ENCODE data around the gene COL6A3.
"Not testable (repeated sequence)": the region's sequence is repeated elsewhere in the genome, so short reads cannot be mapped to it uniquely, and the experiment has no call there.

The COL6A3 gene

DNA sequence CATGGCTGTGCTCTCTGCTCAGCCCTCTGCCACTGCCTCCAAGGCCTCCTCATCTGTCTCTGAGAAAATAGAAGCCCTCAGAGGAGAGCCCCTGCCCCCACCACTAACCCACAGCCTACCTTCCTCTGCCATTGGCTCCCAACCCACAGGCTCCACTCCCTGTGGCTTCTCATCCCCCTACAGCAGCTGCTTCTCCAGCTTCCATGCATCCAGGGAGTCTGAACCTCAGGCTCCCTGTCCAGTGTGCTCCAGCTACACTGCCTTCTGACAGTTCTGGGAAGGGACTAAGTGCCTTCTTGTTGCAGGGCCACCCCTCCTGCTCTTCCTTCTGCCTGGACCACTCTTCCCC, 29.3 kb downstream of the COL6A3 start:
- no peak for DNase-seq (ENCODE audit: low read depth in 3 of 3)

- DNase-seq (ENCODE audit: low read depth in 3 of 3) = no peak
Measured at GRCh38 chr2:237383991-237384671, 29.8 kb downstream of the COL6A3 start.

DNA sequence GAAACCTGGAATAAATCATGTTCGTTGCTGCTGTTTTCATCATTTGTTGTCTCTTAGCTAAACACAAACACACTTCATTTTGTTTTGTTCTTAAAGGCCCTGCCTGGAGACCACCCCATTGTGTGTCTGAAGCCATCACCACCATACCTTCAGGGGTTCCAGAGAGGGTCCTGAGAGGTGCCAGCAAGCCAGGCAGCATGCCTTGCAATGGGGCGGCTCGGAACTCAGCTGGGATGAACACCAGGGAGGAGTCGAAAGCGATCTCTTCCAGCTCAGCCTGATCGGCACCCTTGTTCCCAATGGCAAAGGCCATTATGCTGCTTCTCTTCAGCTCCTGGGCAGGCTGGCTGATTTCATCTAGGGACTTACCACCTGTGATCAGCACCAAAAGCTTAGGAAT, 33.2 kb downstream of the COL6A3 start:
- DNase-seq (ENCODE audit: low read depth in 3 of 3) = no peak

- DNase-seq (ENCODE audit: low read depth in 3 of 3) = no peak
Measured at GRCh38 chr2:237379636-237380035, 34.3 kb downstream of the COL6A3 start.

DNA sequence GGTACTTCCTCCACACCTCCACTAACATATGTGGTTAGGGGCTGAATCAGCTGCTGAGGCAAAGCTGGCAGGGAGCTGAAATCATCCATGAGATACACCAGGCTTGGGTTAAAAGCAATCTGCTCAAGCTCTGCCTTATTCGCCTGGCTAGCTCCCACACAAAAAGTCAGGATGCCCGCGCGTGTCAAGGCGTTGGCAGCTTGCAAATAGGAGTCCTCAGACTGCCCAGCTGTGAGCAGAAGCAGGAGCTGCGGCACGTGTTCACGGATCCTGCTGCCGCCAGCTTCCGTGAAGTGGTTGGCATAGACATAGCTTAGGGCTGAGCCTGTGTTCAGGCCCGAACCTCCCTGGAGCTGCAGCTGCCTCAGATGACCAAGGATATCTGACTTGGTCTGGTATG, 35.3 kb downstream of the COL6A3 start:
- no peak for DNase-seq (ENCODE audit: low read depth in 3 of 3)

GRCh38 chr2:237374284-237375060, 39.5 kb downstream of the COL6A3 start:
- no peak for DNase-seq (ENCODE audit: low read depth in 3 of 3)

- DNase-seq (ENCODE audit: low read depth in 3 of 3) = no peak
Measured at GRCh38 chr2:237371856-237372255, 42.1 kb downstream of the COL6A3 start.

- DNase-seq (ENCODE audit: low read depth in 3 of 3) = no peak
Measured at GRCh38 chr2:237365671-237366070, 48.3 kb downstream of the COL6A3 start.

GRCh38 chr2:237364655-237365054, 49.3 kb downstream of the COL6A3 start:
- DNase-seq (ENCODE audit: low read depth in 3 of 3) = no peak

GRCh38 chr2:237361194-237362004, 52.6 kb downstream of the COL6A3 start:
- no peak for DNase-seq (ENCODE audit: low read depth in 3 of 3)

DNA sequence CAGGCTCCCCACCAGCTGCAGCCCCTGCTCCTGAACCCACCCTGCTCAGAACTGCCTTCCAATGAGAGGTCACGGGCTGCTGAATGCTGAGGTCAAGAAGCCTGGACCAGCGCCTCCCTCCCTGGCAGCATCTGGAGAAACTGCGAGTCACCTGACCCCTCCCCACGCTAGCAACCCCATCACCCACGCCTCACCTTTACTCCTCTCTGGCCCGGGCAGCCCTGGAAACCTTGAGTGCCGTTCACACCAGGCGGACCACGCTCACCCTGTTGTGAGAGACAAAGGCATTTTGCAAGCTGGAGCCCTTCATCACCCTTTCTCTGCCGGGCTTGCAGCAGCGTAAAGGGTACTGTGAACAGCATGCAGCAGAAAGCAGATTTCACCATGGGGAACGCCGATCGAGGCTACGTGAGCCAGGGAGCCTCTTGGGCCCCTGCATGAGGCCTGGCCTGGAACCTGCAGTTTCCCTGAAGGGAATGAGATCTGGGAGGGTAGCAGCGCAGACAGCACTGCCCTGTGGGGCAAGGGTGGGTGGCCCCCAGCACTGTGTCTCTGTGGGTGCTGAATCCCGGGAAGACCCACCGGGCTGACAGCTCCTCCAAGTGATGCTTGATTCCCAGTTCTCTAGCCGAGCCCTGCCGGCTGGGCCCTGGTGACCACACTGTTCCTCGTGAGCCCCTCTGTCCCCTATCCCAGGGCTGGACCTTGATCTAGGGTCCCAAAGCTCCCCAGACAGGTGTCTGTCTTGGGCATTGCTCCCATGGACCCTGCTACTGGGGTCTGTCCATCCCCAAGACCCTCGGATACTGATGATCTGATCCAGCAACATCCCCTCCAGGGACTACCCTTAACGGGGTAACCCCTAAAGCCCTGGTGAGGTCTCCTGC, 53.8 kb downstream of the COL6A3 start:
- DNase-seq (ENCODE audit: low read depth in 3 of 3) = no peak

- DNase-seq (ENCODE audit: low read depth in 3 of 3) = no peak
Measured at GRCh38 chr2:237359518-237359840, 54.5 kb downstream of the COL6A3 start.

DNA sequence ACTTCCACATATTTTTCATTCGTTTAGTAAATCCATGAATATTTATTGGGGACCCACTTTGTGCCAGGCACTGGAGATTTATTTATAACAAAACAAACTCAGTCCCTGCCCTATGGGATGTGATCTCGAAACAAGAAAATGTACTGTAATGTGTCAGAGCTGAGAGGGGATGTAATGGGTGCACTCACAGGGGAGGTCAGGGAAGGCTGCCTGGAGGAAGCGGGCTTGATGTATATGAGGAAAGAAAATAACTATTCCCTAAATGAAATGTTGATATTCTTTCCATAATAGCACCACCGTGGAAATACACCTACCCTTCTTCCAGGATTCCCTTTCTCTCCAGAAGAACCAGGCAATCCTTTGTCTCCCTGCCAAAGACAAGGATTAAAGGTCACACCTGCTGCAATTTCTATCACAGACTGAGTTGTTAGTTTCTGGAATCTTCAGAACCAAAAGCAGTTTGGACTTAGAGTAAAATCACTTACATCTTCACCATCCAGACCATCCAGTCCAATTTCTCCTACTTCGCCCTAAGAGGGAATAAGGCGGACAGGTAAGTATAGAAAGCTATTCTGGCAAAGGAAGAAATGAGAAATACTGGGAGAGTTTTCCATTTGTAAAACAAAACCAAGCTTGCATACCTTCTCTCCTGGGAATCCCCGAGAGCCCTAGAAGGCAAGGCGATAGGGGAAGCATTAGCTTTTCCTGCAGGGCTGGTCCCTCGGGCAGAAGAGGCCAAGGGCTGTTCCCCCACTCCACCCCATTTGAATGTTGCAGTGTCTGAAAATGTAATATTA, 55.0 kb downstream of the COL6A3 start:
- no peak for DNase-seq (ENCODE audit: low read depth in 3 of 3)

DNA sequence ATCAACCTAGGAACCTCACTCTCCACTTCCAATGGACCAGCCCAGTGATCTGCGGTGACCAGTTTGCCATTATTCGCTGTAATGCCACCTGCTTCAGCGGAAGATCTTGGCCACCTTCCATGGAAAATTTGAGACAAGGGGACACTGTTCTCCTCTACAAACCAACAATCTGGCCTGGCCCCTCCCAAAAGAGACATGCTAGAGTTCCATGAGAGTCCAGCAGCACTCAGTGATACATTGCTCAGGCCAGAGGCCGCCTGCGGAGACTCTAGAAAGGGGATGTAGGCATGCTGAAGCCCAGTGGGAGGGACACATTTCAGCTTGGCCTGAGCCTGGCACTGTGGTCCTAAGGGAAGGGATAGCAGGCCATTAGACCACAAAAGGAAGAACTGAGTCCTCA, 58.3 kb downstream of the COL6A3 start:
- no peak for DNase-seq (ENCODE audit: low read depth in 3 of 3)

DNA sequence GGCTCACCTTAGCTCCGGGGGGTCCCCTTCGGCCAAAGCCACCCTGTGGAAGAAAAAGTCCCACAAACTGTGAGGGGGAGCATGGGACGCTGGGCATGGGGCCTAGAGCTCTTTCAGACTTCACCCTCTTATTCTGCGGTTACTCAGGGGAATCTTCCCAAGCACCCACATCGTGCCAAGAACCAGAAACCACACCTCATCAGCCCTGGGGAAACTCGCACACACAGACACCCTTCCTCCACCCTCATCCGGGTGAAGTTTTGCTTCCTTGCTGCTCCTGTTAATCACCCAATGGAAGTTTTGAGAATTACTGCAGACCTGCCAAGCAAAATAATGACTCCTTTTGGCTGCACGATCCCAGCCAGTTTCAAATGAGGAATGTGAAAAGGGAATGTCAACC, 59.1 kb downstream of the COL6A3 start:
- DNase-seq (ENCODE audit: low read depth in 3 of 3) = no peak

GRCh38 chr2:237354172-237354571, 59.8 kb downstream of the COL6A3 start:
- not testable (repeated sequence) for DNase-seq (ENCODE audit: low read depth in 3 of 3)

- DNase-seq (ENCODE audit: low read depth in 3 of 3) = no peak
Measured at GRCh38 chr2:237353215-237353614, 60.7 kb downstream of the COL6A3 start.

GRCh38 chr2:237352279-237352845, 61.6 kb downstream of the COL6A3 start:
- no peak for DNase-seq (ENCODE audit: low read depth in 3 of 3)

GRCh38 chr2:237351796-237352195, 62.2 kb downstream of the COL6A3 start:
- DNase-seq (ENCODE audit: low read depth in 3 of 3) = no peak

DNA sequence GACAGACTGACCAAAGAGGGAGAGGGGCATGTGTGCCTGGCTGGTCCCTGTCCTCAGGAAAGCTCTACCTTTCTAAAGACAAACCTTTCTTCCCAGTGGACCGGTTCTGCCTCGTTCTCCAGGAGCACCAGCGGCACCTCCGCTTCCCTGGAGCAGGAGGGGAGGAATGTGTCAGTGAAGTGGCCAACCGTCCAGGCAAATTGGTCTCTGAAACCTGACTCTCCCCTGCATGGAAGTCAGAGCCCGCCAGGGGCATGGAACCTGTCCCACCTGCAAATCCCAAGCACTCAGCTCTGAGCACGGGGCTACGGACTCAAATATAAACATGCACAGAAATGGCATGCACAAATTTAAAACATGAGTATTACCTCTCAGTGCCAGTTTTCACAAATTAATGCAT, 62.9 kb downstream of the COL6A3 start:
- DNase-seq (ENCODE audit: low read depth in 3 of 3) = no peak

- DNase-seq (ENCODE audit: low read depth in 3 of 3) = no peak
Measured at GRCh38 chr2:237350597-237350996, 63.4 kb downstream of the COL6A3 start.
